NOMO-1 treated with dmso at 0.1 percent for 144 hours (cell line): ENCODE results near the gene NR0B1.

Experiments used
- DNase-seq: peaks from one replicate; lab custom pipeline; 2025; ENCODE audit not compliant: unreplicated experiment; lab: John Stamatoyannopoulos, UW

The NR0B1 gene

GRCh38 chrX:30275498-30275897, 33.7 kb downstream of the NR0B1 start:
- no peak for DNase-seq

DNA sequence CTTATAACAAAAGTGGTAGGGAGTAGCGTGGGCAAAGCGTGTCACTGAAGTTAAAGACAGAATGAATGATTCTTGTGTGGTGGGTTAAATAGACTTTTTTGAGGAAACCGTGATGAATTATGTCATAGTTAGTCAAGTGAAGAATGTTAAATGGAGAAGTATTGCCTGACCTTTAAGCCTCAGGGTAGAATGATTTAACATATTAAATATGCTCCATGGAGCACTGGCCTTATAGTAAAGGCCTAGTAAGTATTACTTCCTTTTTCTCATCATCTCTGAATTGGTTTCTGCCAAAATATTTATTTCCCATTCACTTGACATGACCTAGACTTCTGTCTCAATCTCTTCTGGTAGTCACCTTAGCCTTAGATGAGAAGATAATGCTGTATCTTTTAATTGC, 38.6 kb downstream of the NR0B1 start:
- no peak for DNase-seq

GRCh38 chrX:30262763-30263162, 46.4 kb downstream of the NR0B1 start:
- no peak for DNase-seq

DNA sequence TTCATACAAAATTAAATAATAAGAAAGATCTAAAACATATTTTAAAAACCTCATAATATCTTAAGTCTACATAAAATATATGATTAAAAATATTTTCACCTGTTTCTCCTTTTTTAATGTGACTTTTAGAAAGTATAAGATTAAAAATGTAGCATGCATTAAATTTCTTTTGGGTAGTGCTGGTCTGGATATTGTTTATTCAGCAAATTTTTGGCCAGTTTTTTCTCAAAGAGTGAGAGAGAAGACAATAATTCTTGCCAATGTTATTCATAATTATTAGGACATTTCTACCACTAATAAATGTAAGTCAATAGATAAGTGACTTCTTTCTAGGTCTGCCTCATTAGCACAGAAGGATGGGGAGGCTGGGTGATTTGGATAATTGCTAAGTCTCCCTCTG, 48.2 kb downstream of the NR0B1 start:
- no peak for DNase-seq

- no peak for DNase-seq
Measured at GRCh38 chrX:30259927-30260326, 49.3 kb downstream of the NR0B1 start.
